T-cell (primary cell): ENCODE results near the gene OR10K1. TPM values are rescaled to one million over a fixed set of nuclear protein-coding genes. Genes with fewer than 3 reads are reported as not detected.

Source experiments
- ATAC-seq, 4 experiments: fragments of 200-7000 bp in 3 of 4; fragments of 150-1000 bp in 1 of 4; cut with Tn5 transposase; replicated peaks in 1 of 4; 1 replicate in 3 of 4; 2 replicates in 1 of 4; pipeline ENCODE4 v1.10.0; 2021; ENCODE audit warnings: moderate library complexity in 3 of 4, mild to moderate bottlenecking in 2 of 4, moderate number of reproducible peaks in 1 of 4
- CTCF ChIA-PET, 2 donors: fragments of 300-600 bp; sonication (Branson Sonifier 250); formaldehyde crosslinking; loops; one replicate each; lab custom pipeline; 2022; ENCODE audit warnings: antibody characterized with exemption in 2 of 2; lab: Charles Lee
- POLR2A ChIA-PET, 2 donors: fragments of 300-600 bp; sonication (Branson Sonifier 250); formaldehyde crosslinking; loops; one replicate each; lab custom pipeline; 2022; ENCODE audit warnings: antibody characterized with exemption in 2 of 2; lab: Charles Lee
- DNase-seq, 35 experiments: peaks; one replicate each; pipeline versions ENCODE4 v3.0.0 to v3.0.0-alpha.2; 2013 to 2023
- H3K27ac ChIP-seq: one replicate; pipeline ENCODE4 v1.5.1; 2013; ENCODE audit warnings: low read length
- H3K27me3 ChIP-seq, 2 experiments: replicated peaks in 1 of 2; 1 replicate in 1 of 2; 2 replicates in 1 of 2; pipeline versions ENCODE4 v1.6.1 to v1.7.0; 2013; ENCODE audit warnings: low read length in 1 of 2, mixed read lengths in 1 of 2; ENCODE audit not compliant: control insufficient read depth in 2 of 2, insufficient read depth in 2 of 2; ENCODE audit errors: extremely low read depth in 1 of 2
- H3K36me3 ChIP-seq, 2 donors: 1 replicate in 1 of 2; 2 replicates in 1 of 2; pipeline versions ENCODE4 v1.6.1 to v1.7.0; 2013; ENCODE audit warnings: low read length in 1 of 2; ENCODE audit not compliant: control insufficient read depth in 2 of 2, insufficient read depth in 1 of 2; ENCODE audit errors: extremely low read depth in 1 of 2
- H3K4me1 ChIP-seq, 2 experiments: 1 replicate in 1 of 2; 2 replicates in 1 of 2; pipeline versions ENCODE4 v1.6.1 to v1.7.0; 2013; ENCODE audit warnings: low read length in 2 of 2, mixed read lengths in 1 of 2; ENCODE audit not compliant: insufficient read depth in 2 of 2, control insufficient read depth in 1 of 2; ENCODE audit errors: extremely low read depth in 1 of 2
- H3K4me3 ChIP-seq, 2 donors: 1 replicate in 1 of 2; 2 replicates in 1 of 2; pipeline versions ENCODE4 v1.5.1 to v1.7.0; 2013; ENCODE audit warnings: mild to moderate bottlenecking in 2 of 2, low read length in 1 of 2, moderate library complexity in 1 of 2; ENCODE audit not compliant: control insufficient read depth in 1 of 2; ENCODE audit errors: extremely low read depth in 1 of 2
- H3K9me3 ChIP-seq: 2 replicates; pipeline ENCODE4 v1.7.0; 2013
- H3K27ac Mint-ChIP-seq, 2 donors: one replicate each; pipeline ENCODE4 v1.8.0; 2020 to 2021; ENCODE audit warnings: mild to moderate bottlenecking in 2 of 2, mixed read lengths in 2 of 2
- H3K27me3 Mint-ChIP-seq, 2 donors: one replicate each; pipeline ENCODE4 v1.8.0; 2021 to 2022; ENCODE audit warnings: mixed read lengths in 2 of 2
- H3K36me3 Mint-ChIP-seq: one replicate; pipeline ENCODE4 v1.8.0; 2021; ENCODE audit warnings: mixed read lengths
- H3K4me1 Mint-ChIP-seq, 3 donors: one replicate each; pipeline ENCODE4 v1.8.0; 2020 to 2022; ENCODE audit warnings: mixed read lengths in 3 of 3, mild to moderate bottlenecking in 1 of 3
- H3K4me3 Mint-ChIP-seq, 3 donors: one replicate each; pipeline ENCODE4 v1.8.0; 2020 to 2022; ENCODE audit warnings: mild to moderate bottlenecking in 3 of 3, mixed read lengths in 3 of 3, moderate library complexity in 3 of 3
- H3K9me3 Mint-ChIP-seq, 3 donors: one replicate each; pipeline ENCODE4 v1.8.0; 2020 to 2022; ENCODE audit warnings: mixed read lengths in 3 of 3
- WGBS: methylation state at CpG from one replicate; pipeline ENCODE4 v1.1.5; 2013; ENCODE audit warnings: missing lambda C conversion rate; ENCODE audit not compliant: insufficient coverage; 5-methylcytosine and 5-hydroxymethylcytosine counted together
- total RNA-seq, 35 experiments: library from RNA in 6 of 35; stranded (reverse) in 6 of 35; fragments of 120-200 nt in 1 of 35; gene quantifications; one replicate each; pipeline versions ENCODE4 v1.2.1 to v1.2.4 and lab custom pipeline; 2013 to 2026

Gene OR10K1
- total RNA-seq, 5 donors from 2014 or later (not counting 1 experiment from before 2014, with no cell fraction given): not detected

- CTCF ChIA-PET: interaction anchor here in 1 of 2 donors (1.3 kb wide), 1 partner anchor 581 kb away, joined by 6 read pairs; no protein-coding TSS in a partner anchor
- Histone ChIP-seq H3K36me3 (no peaks in the 10 kb centered on the region), H3K27ac (no peak overlapping the region), H3K4me1 (no peaks in the 10 kb centered on the region), H3K27me3 (no peaks in the 10 kb centered on the region), H3K4me3 (no peak overlapping the region), H3K9me3 (no peaks in the 10 kb centered on the region)
- H3K4me3 Mint-ChIP-seq: no peak overlapping the region
- no peak overlapping the region for H3K27ac Mint-ChIP-seq
- peaks cover 0 to 4% (median 3%) of the 10 kb centered on the region in 3 donors for H3K9me3 Mint-ChIP-seq
- POLR2A ChIA-PET: no interaction called here
- peaks cover 19 to 23% of the 10 kb centered on the region in 2 donors for H3K27me3 Mint-ChIP-seq
- H3K36me3 Mint-ChIP-seq: no peaks in the 10 kb centered on the region
- whole genome bisulfite sequencing: no CpG with 5 or more reads among the region's 2 CpGs
- no peaks in the 10 kb centered on the region for H3K4me1 Mint-ChIP-seq
- ATAC-seq (no peak), DNase-seq (no peak)
Measured at GRCh38 chr1:158507511-158507910, 45.9 kb downstream of the OR10K1 start.

DNA sequence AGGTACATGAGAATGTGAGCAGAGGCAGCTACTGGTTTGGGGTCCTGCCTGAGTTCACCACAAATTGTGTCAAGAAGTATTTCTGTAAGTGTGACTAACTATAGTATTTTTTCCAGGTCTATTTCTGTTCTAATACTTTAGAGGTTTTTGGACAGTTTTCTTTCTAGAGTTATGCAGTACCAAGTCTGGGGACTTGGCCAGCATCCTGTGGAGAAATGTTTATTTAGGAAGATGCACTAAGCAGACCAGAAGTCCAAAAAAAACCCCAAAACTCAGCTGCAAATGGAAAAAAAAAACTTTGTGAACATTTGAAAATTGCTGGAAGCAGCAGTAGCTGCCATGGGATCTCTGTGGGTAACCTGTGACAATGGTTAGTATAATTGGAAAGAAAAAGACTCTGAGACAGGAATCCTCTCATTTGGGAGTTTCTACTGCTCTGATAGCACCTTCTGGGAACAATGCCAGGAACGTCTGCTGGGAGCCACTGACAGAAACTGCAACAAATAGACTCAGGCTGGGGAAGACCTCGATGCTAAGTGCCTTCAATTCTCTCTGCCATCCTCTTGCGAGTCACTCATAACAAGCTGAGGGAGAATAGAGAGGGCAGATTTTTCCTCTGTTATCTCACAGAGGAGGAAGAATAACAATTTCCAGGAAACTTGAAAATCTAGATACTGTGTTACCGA is 48.0 kb downstream of the OR10K1 start:
- Histone ChIP-seq H3K4me3 (no peak overlapping the region), H3K4me1 (no peaks in the 10 kb centered on the region), H3K36me3 (no peaks in the 10 kb centered on the region), H3K27ac (no peak overlapping the region), H3K27me3 (no peaks in the 10 kb centered on the region), H3K9me3 (no peaks in the 10 kb centered on the region)
- ChIA-PET POLR2A (no interaction called here), CTCF (no interaction called here)
- ATAC-seq: no peak
- DNase-seq: no peak
- Mint-ChIP-seq H3K27me3 (peaks cover 19 to 21% of the 10 kb centered on the region in 2 donors), H3K9me3 (no peaks in the 10 kb centered on the region), H3K4me1 (no peaks in the 10 kb centered on the region), H3K36me3 (no peaks in the 10 kb centered on the region), H3K4me3 (no peak overlapping the region), H3K27ac (no peak overlapping the region)
- no CpG with 5 or more reads among the region's 4 CpGs for WGBS

- ChIA-PET CTCF (no interaction called here), POLR2A (no interaction called here)
- no peak for DNase-seq
Measured at GRCh38 chr1:158516966-158517365, 55.3 kb downstream of the OR10K1 start.

More at GRCh38 chr1:158516966-158517365, 55.3 kb downstream of the OR10K1 start:
- no peak overlapping the region for H3K27ac ChIP-seq
- H3K4me3 ChIP-seq: no peak overlapping the region
- no peaks in the 10 kb centered on the region for H3K4me1 ChIP-seq
- H3K4me1 Mint-ChIP-seq: no peaks in the 10 kb centered on the region
- no peak overlapping the region for H3K27ac Mint-ChIP-seq
- H3K36me3 Mint-ChIP-seq: no peaks in the 10 kb centered on the region
- H3K27me3 ChIP-seq: no peaks in the 10 kb centered on the region
- H3K27me3 Mint-ChIP-seq: peaks cover 23 to 26% of the 10 kb centered on the region in 2 donors
- no peaks in the 10 kb centered on the region for H3K9me3 ChIP-seq
- H3K9me3 Mint-ChIP-seq: no peaks in the 10 kb centered on the region
- ATAC-seq: no peak
- no peaks in the 10 kb centered on the region for H3K36me3 ChIP-seq
- no peak overlapping the region for H3K4me3 Mint-ChIP-seq

Other genes with a start within 250 kb of the OR10K1 start
- gene CD1A, start 207.4 kb upstream of the OR10K1 start, total RNA-seq: under 1 TPM in 1 of 5 donors, not detected in 4; 0.16 TPM
- 1 to 10 TPM in 2 of 5 donors, under 1 TPM in 3; 0.26 to 1.4 (median 0.70) TPM for gene CD1C, start 171.9 kb upstream of the OR10K1 start, total RNA-seq
- gene CD1B, start 130.3 kb upstream of the OR10K1 start, total RNA-seq: not detected
- gene CD1E, start 107.9 kb upstream of the OR10K1 start, total RNA-seq: not detected
- not detected for gene OR10T2, start 62.4 kb upstream of the OR10K1 start, total RNA-seq
- not detected for gene OR10K2, start 35.6 kb upstream of the OR10K1 start, total RNA-seq
- not detected for gene OR10R2, start 10.4 kb downstream of the OR10K1 start, total RNA-seq
- not detected for gene OR6Y1, start 92.6 kb downstream of the OR10K1 start, total RNA-seq
- not detected for gene OR6P1, start 108.7 kb downstream of the OR10K1 start, total RNA-seq
- not detected for gene OR10X1, start 118.1 kb downstream of the OR10K1 start, total RNA-seq
- not detected for gene OR10Z1, start 143.4 kb downstream of the OR10K1 start, total RNA-seq
- under 1 TPM in 3 of 5 donors, not detected in 2; 0.03 to 0.23 (median 0.09) TPM for gene SPTA1, start 224.9 kb downstream of the OR10K1 start, total RNA-seq
- gene OR6K2, start 238.8 kb downstream of the OR10K1 start, total RNA-seq: not detected